Neutrophil (primary cell): Measurements from ENCODE around the gene MAGEF1.
A peak's percentile ranks its signal among the peaks of the same experiment; 100 is the strongest.

Source experiments
- H3K27ac ChIP-seq: fragments of 200-600 bp; sonication (generic); 2 replicates; pipeline ENCODE4 v1.5.1; 2016; ENCODE audit warnings: mild to moderate bottlenecking, moderate library complexity
- H3K27me3 ChIP-seq: fragments of 200-600 bp; sonication (generic); 2 replicates; pipeline ENCODE4 v1.6.0; 2016; ENCODE audit warnings: mild to moderate bottlenecking
- H3K36me3 ChIP-seq: fragments of 200-600 bp; sonication (generic); 2 replicates; pipeline ENCODE4 v1.5.1; 2017
- H3K4me1 ChIP-seq, 2 experiments: fragments of 200-600 bp in 1 of 2; sonication (generic) in 1 of 2; 1 replicate in 1 of 2; 2 replicates in 1 of 2; pipeline versions ENCODE4 v1.5.1 to v1.6.1; 2013 to 2016; ENCODE audit warnings: low read depth in 1 of 2, low read length in 1 of 2, mild to moderate bottlenecking in 1 of 2, moderate library complexity in 1 of 2; ENCODE audit not compliant: control insufficient read depth in 1 of 2, insufficient read depth in 1 of 2
- H3K4me3 ChIP-seq, 2 experiments: fragments of 200-600 bp in 1 of 2; sonication (generic) in 1 of 2; 1 replicate in 1 of 2; 2 replicates in 1 of 2; pipeline ENCODE4 v1.5.1; 2013 to 2016; ENCODE audit warnings: low read depth in 1 of 2, low read length in 1 of 2, mild to moderate bottlenecking in 1 of 2, moderate library complexity in 1 of 2
- H3K9me3 ChIP-seq: fragments of 200-600 bp; sonication (generic); 2 replicates; pipeline ENCODE4 v1.5.1; 2016
- TF ChIP-seq, protein P1 (sequence below): fragments of 200-600 bp; sonication (generic); IDR thresholded peaks from 2 replicates; pipeline ENCODE4 v1.5.1; 2016; ENCODE audit warnings: antibody characterized with exemption

MAGEF1 gene

DNA sequence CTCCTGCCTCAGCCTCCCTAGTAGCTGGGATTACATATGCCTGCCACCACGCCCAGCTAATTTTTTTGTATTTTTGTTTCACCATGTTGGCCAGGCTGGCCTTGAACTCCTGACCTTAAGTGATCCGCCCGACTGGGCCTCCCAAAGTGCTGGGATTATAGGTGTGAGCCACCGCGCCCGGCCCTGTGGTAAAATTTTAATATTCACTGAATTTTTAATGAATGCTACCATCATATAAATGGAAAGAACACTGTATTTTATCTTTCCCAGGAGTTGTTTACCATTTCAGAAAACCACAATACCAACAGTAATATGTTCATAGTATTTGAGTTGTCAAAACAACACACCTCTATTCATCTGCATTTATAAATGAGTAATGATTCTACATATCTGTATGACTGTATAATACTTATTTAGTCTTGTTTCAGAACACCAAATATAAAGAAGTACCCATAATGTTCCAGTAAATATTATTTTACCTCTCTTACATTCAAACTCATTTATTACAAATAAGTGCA lies 16.2 kb upstream of the MAGEF1 start:
- TF ChIP-seq, protein P1, sequence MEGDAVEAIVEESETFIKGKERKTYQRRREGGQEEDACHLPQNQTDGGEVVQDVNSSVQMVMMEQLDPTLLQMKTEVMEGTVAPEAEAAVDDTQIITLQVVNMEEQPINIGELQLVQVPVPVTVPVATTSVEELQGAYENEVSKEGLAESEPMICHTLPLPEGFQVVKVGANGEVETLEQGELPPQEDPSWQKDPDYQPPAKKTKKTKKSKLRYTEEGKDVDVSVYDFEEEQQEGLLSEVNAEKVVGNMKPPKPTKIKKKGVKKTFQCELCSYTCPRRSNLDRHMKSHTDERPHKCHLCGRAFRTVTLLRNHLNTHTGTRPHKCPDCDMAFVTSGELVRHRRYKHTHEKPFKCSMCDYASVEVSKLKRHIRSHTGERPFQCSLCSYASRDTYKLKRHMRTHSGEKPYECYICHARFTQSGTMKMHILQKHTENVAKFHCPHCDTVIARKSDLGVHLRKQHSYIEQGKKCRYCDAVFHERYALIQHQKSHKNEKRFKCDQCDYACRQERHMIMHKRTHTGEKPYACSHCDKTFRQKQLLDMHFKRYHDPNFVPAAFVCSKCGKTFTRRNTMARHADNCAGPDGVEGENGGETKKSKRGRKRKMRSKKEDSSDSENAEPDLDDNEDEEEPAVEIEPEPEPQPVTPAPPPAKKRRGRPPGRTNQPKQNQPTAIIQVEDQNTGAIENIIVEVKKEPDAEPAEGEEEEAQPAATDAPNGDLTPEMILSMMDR, result no peak
- Histone ChIP-seq H3K27ac (no peak overlapping the region), H3K36me3 (no peaks in the 10 kb centered on the region), H3K4me3 (no peak overlapping the region), H3K4me1 (no peaks in the 10 kb centered on the region), H3K9me3 (no peaks in the 10 kb centered on the region), H3K27me3 (no peaks in the 10 kb centered on the region)

DNA sequence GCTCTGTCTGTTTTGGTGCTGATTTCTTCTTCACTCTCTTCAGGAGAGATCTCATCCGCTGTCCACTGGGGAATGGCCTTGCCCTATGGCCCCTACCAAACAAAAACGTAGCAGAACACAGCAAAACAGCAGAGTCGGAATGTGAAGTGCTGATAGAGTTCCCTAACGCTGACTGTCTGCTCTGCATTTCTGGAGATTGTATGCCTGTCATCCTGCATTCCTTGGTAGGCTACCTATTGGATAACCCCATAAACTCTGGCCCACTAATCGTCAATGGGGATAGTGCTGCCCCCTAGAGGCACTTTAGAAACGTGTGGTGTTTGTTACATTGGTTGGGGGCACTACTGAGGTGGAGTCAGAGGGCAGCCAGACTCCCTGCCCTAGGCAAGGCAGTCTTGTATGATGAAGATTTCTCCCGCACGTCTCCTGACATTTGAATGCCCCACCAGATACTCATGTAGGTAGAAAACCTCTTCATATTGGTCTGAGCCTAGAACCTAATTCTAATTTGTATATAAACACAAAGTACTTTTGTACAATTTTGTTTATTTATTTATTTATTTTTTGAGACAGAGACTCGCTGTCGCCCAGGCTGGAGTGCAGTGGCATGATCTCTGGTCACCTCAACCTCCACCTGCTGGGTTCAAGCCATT lies 15.6 kb upstream of the MAGEF1 start:
- TF ChIP-seq, protein P1, result peak; percentile 57
- H3K9me3 ChIP-seq, result no peaks in the 10 kb centered on the region

DNA sequence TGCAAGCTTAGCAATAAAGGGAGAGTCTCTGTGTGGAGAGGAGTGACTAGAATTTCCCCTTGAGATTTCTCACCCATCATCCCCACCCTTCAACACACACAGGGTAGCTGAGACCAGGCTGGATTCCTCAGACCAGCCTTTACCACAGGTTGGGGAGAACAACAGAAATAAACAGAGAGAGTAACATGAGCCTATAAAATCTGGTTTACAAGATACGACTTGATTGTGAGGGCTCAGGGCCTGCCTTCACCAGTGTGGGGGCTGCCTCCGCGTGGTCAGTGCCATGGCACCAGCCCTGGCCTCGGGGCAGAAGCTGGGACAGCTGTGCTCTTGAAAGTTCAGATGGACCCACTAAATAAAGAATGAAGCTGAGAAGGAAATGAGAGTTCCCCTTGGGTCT lies 14.6 kb upstream of the MAGEF1 start:
- no peaks in the 10 kb centered on the region for H3K27me3 ChIP-seq
- no peaks in the 10 kb centered on the region for H3K9me3 ChIP-seq
- H3K36me3 ChIP-seq, result no peaks in the 10 kb centered on the region
- H3K27ac ChIP-seq, result no peak overlapping the region
- H3K4me1 ChIP-seq, result no peaks in the 10 kb centered on the region
- TF ChIP-seq, protein P1, result no peak
- no peak overlapping the region for H3K4me3 ChIP-seq

More for the DNA sequence above, 15.6 kb upstream of the MAGEF1 start:
- Histone ChIP-seq H3K36me3 (no peaks in the 10 kb centered on the region), H3K27ac (no peak overlapping the region), H3K27me3 (no peaks in the 10 kb centered on the region), H3K4me1 (no peaks in the 10 kb centered on the region), H3K4me3 (no peak overlapping the region)

DNA sequence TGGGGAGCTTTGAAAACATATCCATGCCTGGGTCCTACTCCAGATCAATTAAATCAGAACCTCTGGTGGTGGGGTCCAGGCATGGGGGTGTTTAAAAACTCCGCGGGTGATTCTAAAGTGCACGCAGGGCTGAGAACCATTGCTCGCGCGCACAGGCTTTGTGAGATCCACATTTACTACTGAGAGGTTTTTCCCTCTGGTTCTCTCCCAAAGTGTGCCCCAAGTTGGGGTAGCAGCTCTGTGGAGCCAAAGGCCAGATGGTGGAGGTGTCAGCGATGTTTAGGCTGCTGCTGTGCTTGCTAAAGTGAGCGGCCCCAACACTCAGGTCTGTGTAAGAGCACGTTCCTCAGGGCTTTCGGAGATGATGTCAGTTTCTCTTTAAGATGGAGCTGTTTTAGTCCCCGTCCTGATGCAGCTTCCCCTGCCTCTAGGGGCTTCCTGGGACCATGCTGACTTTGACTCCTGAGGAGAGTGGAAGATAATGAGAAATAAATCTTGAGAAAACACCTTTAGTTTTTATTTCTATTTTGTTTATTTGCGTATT lies 13.4 kb upstream of the MAGEF1 start:
- H3K27ac ChIP-seq, result no peak overlapping the region
- no peaks in the 10 kb centered on the region for H3K27me3 ChIP-seq
- no peaks in the 10 kb centered on the region for H3K36me3 ChIP-seq
- TF ChIP-seq, protein P1, result no peak
- no peak overlapping the region for H3K4me3 ChIP-seq
- no peaks in the 10 kb centered on the region for H3K9me3 ChIP-seq
- no peaks in the 10 kb centered on the region for H3K4me1 ChIP-seq

DNA sequence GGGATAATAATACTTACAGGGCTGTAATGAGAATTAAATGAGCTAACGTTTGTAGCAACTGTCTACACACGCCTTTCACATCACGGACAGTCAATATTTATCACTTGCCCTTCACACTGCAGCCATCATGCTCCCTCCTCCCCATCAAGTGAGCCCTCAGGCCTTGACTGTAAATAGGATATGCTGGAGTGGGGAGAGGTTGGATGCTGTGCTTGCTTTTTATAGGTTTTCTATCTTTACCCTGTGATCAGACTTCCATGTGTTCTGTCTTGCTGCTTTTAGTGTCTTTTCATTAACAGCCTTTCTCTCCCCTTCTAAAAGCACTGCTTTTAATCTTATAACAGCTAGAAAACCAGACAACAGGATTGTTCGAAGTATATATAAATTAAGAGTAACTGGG lies 12.8 kb upstream of the MAGEF1 start:
- Histone ChIP-seq H3K27me3 (no peaks in the 10 kb centered on the region), H3K27ac (no peak overlapping the region), H3K9me3 (no peaks in the 10 kb centered on the region), H3K4me1 (no peaks in the 10 kb centered on the region), H3K36me3 (no peaks in the 10 kb centered on the region), H3K4me3 (no peak overlapping the region)
- TF ChIP-seq, protein P1, result no peak
